T-helper 1 cell treated with Interleukin-12 subunit alpha and Interleukin-12 subunit beta and Interleukin-4 antibody, amounts not matched to agents 30 μg/mL and 1 μg/mL, for 36 hours (primary cell): ENCODE results near the gene FUS.
A peak's percentile ranks its signal among the peaks of the same experiment; 100 is the strongest.
"Not testable (repeated sequence)": the region's sequence is repeated elsewhere in the genome, so short reads cannot be mapped to it uniquely, and the experiment has no call there.

ENCODE experiments used
- H3K27ac Mint-ChIP-seq: one replicate; pipeline ENCODE4 v1.8.0; 2021; ENCODE audit warnings: mild to moderate bottlenecking, mixed read lengths
- H3K27me3 Mint-ChIP-seq: one replicate; pipeline ENCODE4 v1.8.0; 2021; ENCODE audit warnings: low read depth, mixed read lengths
- H3K36me3 Mint-ChIP-seq: one replicate; pipeline ENCODE4 v1.8.0; 2021; ENCODE audit warnings: low read depth, mixed read lengths
- H3K4me1 Mint-ChIP-seq: one replicate; pipeline ENCODE4 v1.8.0; 2021; ENCODE audit warnings: low read depth, mixed read lengths
- H3K4me3 Mint-ChIP-seq: one replicate; pipeline ENCODE4 v1.8.0; 2021; ENCODE audit warnings: mild to moderate bottlenecking, moderate library complexity, mixed read lengths
- H3K9me3 Mint-ChIP-seq: one replicate; pipeline ENCODE4 v1.8.0; 2021; ENCODE audit warnings: mixed read lengths

The FUS gene

GRCh38 chr16:31138621-31139578, 41.0 kb upstream of the FUS start:
- Mint-ChIP-seq H3K9me3 (no peaks in the 10 kb centered on the region), H3K27me3 (peaks cover 2% of the 10 kb centered on the region), H3K4me1 (peaks cover 3% of the 10 kb centered on the region), H3K4me3 (no peak overlapping the region), H3K36me3 (no peaks in the 10 kb centered on the region), H3K27ac (no peak overlapping the region)

GRCh38 chr16:31141071-31141469, 38.9 kb upstream of the FUS start:
- not testable (repeated sequence) for H3K27me3 Mint-ChIP-seq, H3K4me3 Mint-ChIP-seq, H3K9me3 Mint-ChIP-seq, H3K36me3 Mint-ChIP-seq, H3K4me1 Mint-ChIP-seq, H3K27ac Mint-ChIP-seq

- H3K4me1 Mint-ChIP-seq, result peaks cover 3% of the 10 kb centered on the region
- H3K27ac Mint-ChIP-seq, result peak overlapping the region; percentile 74
- no peaks in the 10 kb centered on the region for H3K36me3 Mint-ChIP-seq
- peaks cover 5% of the 10 kb centered on the region for H3K27me3 Mint-ChIP-seq
- H3K9me3 Mint-ChIP-seq, result no peaks in the 10 kb centered on the region
- H3K4me3 Mint-ChIP-seq, result peak overlapping the region; percentile 63
Measured at GRCh38 chr16:31141489-31142108, 38.3 kb upstream of the FUS start.

GRCh38 chr16:31142109-31143010, 37.6 kb upstream of the FUS start:
- Mint-ChIP-seq H3K27me3 (peaks cover 9% of the 10 kb centered on the region), H3K4me3 (peak overlapping the region; percentile 63), H3K36me3 (no peaks in the 10 kb centered on the region), H3K27ac (peak overlapping the region; percentile 74), H3K4me1 (peaks cover 3% of the 10 kb centered on the region), H3K9me3 (no peaks in the 10 kb centered on the region)

GRCh38 chr16:31143011-31143693, 36.8 kb upstream of the FUS start:
- Mint-ChIP-seq H3K9me3 (no peaks in the 10 kb centered on the region), H3K36me3 (no peaks in the 10 kb centered on the region), H3K4me1 (peaks cover 3% of the 10 kb centered on the region), H3K27ac (peak overlapping the region; percentile 55), H3K4me3 (peak overlapping the region; percentile 65), H3K27me3 (peaks cover 15% of the 10 kb centered on the region)

- peaks cover 3% of the 10 kb centered on the region for H3K4me1 Mint-ChIP-seq
- H3K4me3 Mint-ChIP-seq, result peak overlapping the region; percentile 65
- peaks cover 15% of the 10 kb centered on the region for H3K27me3 Mint-ChIP-seq
- H3K9me3 Mint-ChIP-seq, result no peaks in the 10 kb centered on the region
- H3K36me3 Mint-ChIP-seq, result no peaks in the 10 kb centered on the region
- H3K27ac Mint-ChIP-seq, result peak overlapping the region; percentile 71
Measured at GRCh38 chr16:31143694-31144148, 36.2 kb upstream of the FUS start.

- not testable (repeated sequence) for H3K4me1 Mint-ChIP-seq, H3K27ac Mint-ChIP-seq, H3K4me3 Mint-ChIP-seq
Measured at GRCh38 chr16:31144418-31144817, 35.5 kb upstream of the FUS start.

GRCh38 chr16:31145398-31145990, 34.4 kb upstream of the FUS start:
- H3K4me1 Mint-ChIP-seq, result peaks cover 3% of the 10 kb centered on the region
- H3K9me3 Mint-ChIP-seq, result no peaks in the 10 kb centered on the region
- H3K4me3 Mint-ChIP-seq, result no peak overlapping the region
- no peaks in the 10 kb centered on the region for H3K36me3 Mint-ChIP-seq
- peaks cover 15% of the 10 kb centered on the region for H3K27me3 Mint-ChIP-seq
- no peak overlapping the region for H3K27ac Mint-ChIP-seq

More at GRCh38 chr16:31144418-31144817, 35.5 kb upstream of the FUS start:
- H3K36me3 Mint-ChIP-seq, H3K9me3 Mint-ChIP-seq: not testable (repeated sequence)
- peaks cover 15% of the 10 kb centered on the region for H3K27me3 Mint-ChIP-seq

- H3K4me1 Mint-ChIP-seq, result no peaks in the 10 kb centered on the region
- no peaks in the 10 kb centered on the region for H3K36me3 Mint-ChIP-seq
- H3K27me3 Mint-ChIP-seq, result peaks cover 20% of the 10 kb centered on the region
- no peaks in the 10 kb centered on the region for H3K9me3 Mint-ChIP-seq
- H3K4me3 Mint-ChIP-seq, result no peak overlapping the region
- H3K27ac Mint-ChIP-seq, result no peak overlapping the region
Measured at GRCh38 chr16:31147574-31147973, 32.4 kb upstream of the FUS start.

- no peaks in the 10 kb centered on the region for H3K36me3 Mint-ChIP-seq
- H3K4me1 Mint-ChIP-seq, result no peaks in the 10 kb centered on the region
- H3K27ac Mint-ChIP-seq, result no peak overlapping the region
- no peaks in the 10 kb centered on the region for H3K9me3 Mint-ChIP-seq
- H3K4me3 Mint-ChIP-seq, result no peak overlapping the region
- H3K27me3 Mint-ChIP-seq, result peaks cover 20% of the 10 kb centered on the region
Measured at GRCh38 chr16:31148281-31148728, 31.6 kb upstream of the FUS start.

GRCh38 chr16:31148896-31149295, 31.0 kb upstream of the FUS start:
- Mint-ChIP-seq H3K27ac (no peak overlapping the region), H3K36me3 (no peaks in the 10 kb centered on the region), H3K4me3 (no peak overlapping the region), H3K4me1 (no peaks in the 10 kb centered on the region), H3K9me3 (no peaks in the 10 kb centered on the region), H3K27me3 (peaks cover 17% of the 10 kb centered on the region)

- no peaks in the 10 kb centered on the region for H3K36me3 Mint-ChIP-seq
Measured at GRCh38 chr16:31149332-31149731, 30.6 kb upstream of the FUS start.

More at GRCh38 chr16:31149332-31149731, 30.6 kb upstream of the FUS start:
- Mint-ChIP-seq H3K27me3 (peaks cover 14% of the 10 kb centered on the region), H3K27ac (no peak overlapping the region), H3K4me3 (no peak overlapping the region), H3K9me3 (no peaks in the 10 kb centered on the region), H3K4me1 (no peaks in the 10 kb centered on the region)
